ENCODE results near the gene HEYL.

Gene HEYL

GRCh38 chr1:39639305-39640130, at the start of gene HEYL:
HEYL (minus strand) TSS chr1:39639643; CDS start chr1:39639625, 18 bp downstream.
- peak; percentile 85 for DNase-seq

GRCh38 chr1:39689214-39689613, 49.8 kb upstream of the HEYL start:
- no peak for DNase-seq

GRCh38 chr1:39688706-39689105, 49.3 kb upstream of the HEYL start:
- DNase-seq = no peak

- DNase-seq = no peak
Observed at GRCh38 chr1:39687243-39687642, 47.8 kb upstream of the HEYL start.

GRCh38 chr1:39685071-39685470, 45.6 kb upstream of the HEYL start:
- DNase-seq = no peak

GRCh38 chr1:39684313-39684664, 44.8 kb upstream of the HEYL start:
- no peak for DNase-seq

GRCh38 chr1:39683591-39684312, 44.3 kb upstream of the HEYL start:
- DNase-seq = no peak

- DNase-seq = no peak
Observed at GRCh38 chr1:39681999-39682398, 42.6 kb upstream of the HEYL start.

- DNase-seq = peak; percentile 32
Observed at GRCh38 chr1:39681294-39681693, 41.9 kb upstream of the HEYL start.

GRCh38 chr1:39680751-39681150, 41.3 kb upstream of the HEYL start:
- no peak for DNase-seq

- DNase-seq = no peak
Observed at GRCh38 chr1:39679821-39680220, 40.4 kb upstream of the HEYL start.

- no peak for DNase-seq
Observed at GRCh38 chr1:39678889-39679288, 39.4 kb upstream of the HEYL start.

- no peak for DNase-seq
Observed at GRCh38 chr1:39677645-39678044, 38.2 kb upstream of the HEYL start.

- no peak for DNase-seq
Observed at GRCh38 chr1:39676948-39677548, 37.6 kb upstream of the HEYL start.

GRCh38 chr1:39675220-39675619, 35.8 kb upstream of the HEYL start:
- no peak for DNase-seq

- no peak for DNase-seq
Observed at GRCh38 chr1:39673215-39673614, 33.8 kb upstream of the HEYL start.

GRCh38 chr1:39672551-39672947, 33.1 kb upstream of the HEYL start:
- peak; percentile 39 for DNase-seq

GRCh38 chr1:39671793-39672550, 32.5 kb upstream of the HEYL start, which contains the start of gene NT5C1A:
NT5C1A (minus strand) TSS chr1:39672107; CDS start chr1:39672038, 69 bp downstream.
- peak; percentile 42 for DNase-seq

GRCh38 chr1:39671433-39671792, 32.0 kb upstream of the HEYL start:
- DNase-seq = peak; percentile 18

- DNase-seq = no peak
Observed at GRCh38 chr1:39670689-39671088, 31.2 kb upstream of the HEYL start.

GRCh38 chr1:39668894-39669293, 29.5 kb upstream of the HEYL start:
- no peak for DNase-seq

GRCh38 chr1:39668111-39668510, 28.7 kb upstream of the HEYL start:
- no peak for DNase-seq

GRCh38 chr1:39666772-39667171, 27.3 kb upstream of the HEYL start:
- no peak for DNase-seq
